MCF 10A (cell line): Measurements from ENCODE around the gene NAALADL2. TPM values are rescaled to one million over a fixed set of nuclear protein-coding genes. Genes with fewer than 3 reads are reported as not detected.

Experiments
- BruUV-seq: library from RNA; stranded (reverse); fragments of 400-500 nt; replicated peaks from 2 replicates; lab custom pipeline; 2021; lab: Mats Ljungman, UMichigan
- CTCF ChIA-PET: fragments of 300-600 bp; sonication (Branson Sonifier 250); formaldehyde crosslinking; extraction: SDS; loops from one replicate; lab custom pipeline; 2021; ENCODE audit warnings: antibody characterized with exemption, inconsistent platforms; lab: Yijun Ruan, JAX
- POLR2A ChIA-PET: fragments of 300-600, 350-650 bp; sonication (Branson Sonifier 250); formaldehyde crosslinking; extraction: SDS; loops from one replicate; lab custom pipeline; 2020; ENCODE audit warnings: antibody characterized with exemption, inconsistent platforms; lab: Yijun Ruan, JAX
- DNase-seq: peaks from one replicate; pipeline ENCODE4 v3.0.0-alpha.2; 2018; ENCODE audit not compliant: unreplicated experiment
- H3K27ac Mint-ChIP-seq: one replicate; pipeline ENCODE4 v1.8.0; 2022; ENCODE audit warnings: mild to moderate bottlenecking, low read depth, mixed read lengths; ENCODE audit not compliant: unreplicated experiment
- H3K27me3 Mint-ChIP-seq: one replicate; pipeline ENCODE4 v1.8.0; 2022; ENCODE audit warnings: mixed read lengths; ENCODE audit not compliant: insufficient read depth, unreplicated experiment
- H3K36me3 Mint-ChIP-seq: one replicate; pipeline ENCODE4 v1.8.0; 2022; ENCODE audit warnings: mild to moderate bottlenecking, moderate library complexity, mixed read lengths; ENCODE audit not compliant: insufficient read depth, unreplicated experiment
- H3K4me1 Mint-ChIP-seq: one replicate; pipeline ENCODE4 v1.8.0; 2022; ENCODE audit warnings: mixed read lengths; ENCODE audit not compliant: insufficient read depth, unreplicated experiment
- H3K4me3 Mint-ChIP-seq: one replicate; pipeline ENCODE4 v1.8.0; 2022; ENCODE audit warnings: mild to moderate bottlenecking, moderate library complexity, mixed read lengths; ENCODE audit not compliant: unreplicated experiment
- H3K9me3 Mint-ChIP-seq: one replicate; pipeline ENCODE4 v1.8.0; 2022; ENCODE audit warnings: mixed read lengths; ENCODE audit not compliant: unreplicated experiment
- intact Hi-C: fragments of 100-400 bp; cut with micrococcal nuclease; formaldehyde crosslinking; loops from 2 replicates; pipeline ENCODE4 v1.14.1; 2022
- total RNA-seq: library from RNA; stranded (reverse); gene quantifications from 2 replicates; pipeline ENCODE4 v1.2.3, GENCODE V29; 2022
- TF ChIP-seq, protein P1 (sequence below): fragments of 200-600 bp; IDR thresholded peaks from one replicate; pipeline ENCODE4 v1.8.0; 2022; ENCODE audit warnings: antibody characterized with exemption, mild to moderate bottlenecking; ENCODE audit not compliant: unreplicated experiment

Gene NAALADL2
- total RNA-seq, 1 experiment from 2014 or later, result 4.2 TPM

GRCh38 chr3:175325440-175325839 lies 466.3 kb downstream of the NAALADL2 start:
- no peak overlapping the region for H3K27ac Mint-ChIP-seq
- TF ChIP-seq, protein P1, sequence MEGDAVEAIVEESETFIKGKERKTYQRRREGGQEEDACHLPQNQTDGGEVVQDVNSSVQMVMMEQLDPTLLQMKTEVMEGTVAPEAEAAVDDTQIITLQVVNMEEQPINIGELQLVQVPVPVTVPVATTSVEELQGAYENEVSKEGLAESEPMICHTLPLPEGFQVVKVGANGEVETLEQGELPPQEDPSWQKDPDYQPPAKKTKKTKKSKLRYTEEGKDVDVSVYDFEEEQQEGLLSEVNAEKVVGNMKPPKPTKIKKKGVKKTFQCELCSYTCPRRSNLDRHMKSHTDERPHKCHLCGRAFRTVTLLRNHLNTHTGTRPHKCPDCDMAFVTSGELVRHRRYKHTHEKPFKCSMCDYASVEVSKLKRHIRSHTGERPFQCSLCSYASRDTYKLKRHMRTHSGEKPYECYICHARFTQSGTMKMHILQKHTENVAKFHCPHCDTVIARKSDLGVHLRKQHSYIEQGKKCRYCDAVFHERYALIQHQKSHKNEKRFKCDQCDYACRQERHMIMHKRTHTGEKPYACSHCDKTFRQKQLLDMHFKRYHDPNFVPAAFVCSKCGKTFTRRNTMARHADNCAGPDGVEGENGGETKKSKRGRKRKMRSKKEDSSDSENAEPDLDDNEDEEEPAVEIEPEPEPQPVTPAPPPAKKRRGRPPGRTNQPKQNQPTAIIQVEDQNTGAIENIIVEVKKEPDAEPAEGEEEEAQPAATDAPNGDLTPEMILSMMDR, result no peak
- no TSS peak for BruUV-seq
- no peaks in the 10 kb centered on the region for H3K36me3 Mint-ChIP-seq
- DNase-seq, result peak; percentile 56
- H3K9me3 Mint-ChIP-seq, result no peaks in the 10 kb centered on the region
- CTCF ChIA-PET, result interaction anchor here (0.6 kb wide), 1 partner anchor 58 kb away, joined by 4 read pairs; no protein-coding TSS in a partner anchor
- H3K27me3 Mint-ChIP-seq, result no peaks in the 10 kb centered on the region
- H3K4me1 Mint-ChIP-seq, result peaks cover 6% of the 10 kb centered on the region
- POLR2A ChIA-PET, result interaction anchor here (0.6 to 0.7 kb wide), 2 partner anchors 10 to 478 kb away, joined by 3 to 5 read pairs; no protein-coding TSS in a partner anchor
- intact Hi-C loops, result no loop called here
- H3K4me3 Mint-ChIP-seq, result no peak overlapping the region

- Mint-ChIP-seq H3K27ac (no peak overlapping the region), H3K9me3 (no peaks in the 10 kb centered on the region), H3K27me3 (no peaks in the 10 kb centered on the region), H3K36me3 (no peaks in the 10 kb centered on the region), H3K4me1 (peaks cover 6% of the 10 kb centered on the region), H3K4me3 (no peak overlapping the region)
- no TSS peak for BruUV-seq
- no peak for DNase-seq
- intact Hi-C loops, result no loop called here
- ChIA-PET CTCF (no interaction called here), POLR2A (no interaction called here)
- TF ChIP-seq, protein P1, result no peak
These were observed 466.9 kb downstream of the NAALADL2 start for GRCh38 chr3:175326041-175326440.

GRCh38 chr3:175329373-175329772 lies 470.2 kb downstream of the NAALADL2 start:
- Mint-ChIP-seq H3K36me3 (no peaks in the 10 kb centered on the region), H3K27ac (no peak overlapping the region), H3K4me1 (peaks cover 6% of the 10 kb centered on the region), H3K9me3 (no peaks in the 10 kb centered on the region), H3K27me3 (no peaks in the 10 kb centered on the region), H3K4me3 (no peak overlapping the region)
- no TSS peak for BruUV-seq
- TF ChIP-seq, protein P1, result no peak
- POLR2A ChIA-PET, result no interaction called here
- CTCF ChIA-PET, result no interaction called here
- intact Hi-C loops, result no loop called here
- no peak for DNase-seq

DNA sequence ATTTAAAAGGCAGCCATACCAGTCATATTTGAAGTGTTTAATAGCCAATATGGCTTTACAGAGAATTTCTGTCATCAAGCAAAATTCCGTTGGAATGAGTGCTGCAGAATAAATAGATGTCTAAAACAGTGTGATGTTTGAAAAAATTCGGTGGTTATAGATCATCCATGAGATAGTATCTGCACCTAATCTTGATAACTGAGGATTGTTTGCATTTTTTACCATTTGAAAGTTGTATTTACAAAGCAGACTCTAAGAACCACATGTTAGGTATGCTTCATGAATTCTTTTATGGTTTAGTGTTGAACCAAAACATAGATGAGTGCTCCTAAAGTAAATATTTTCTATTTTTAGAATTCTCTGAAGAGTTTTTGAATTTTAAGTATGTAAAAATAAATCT lies 476.1 kb downstream of the NAALADL2 start:
- H3K36me3 Mint-ChIP-seq, result no peaks in the 10 kb centered on the region
- H3K9me3 Mint-ChIP-seq, result no peaks in the 10 kb centered on the region
- no peaks in the 10 kb centered on the region for H3K27me3 Mint-ChIP-seq
- H3K27ac Mint-ChIP-seq, result no peak overlapping the region
- H3K4me1 Mint-ChIP-seq, result peaks cover 12% of the 10 kb centered on the region
- intact Hi-C loops, result no loop called here
- BruUV-seq, result no TSS peak
- H3K4me3 Mint-ChIP-seq, result no peak overlapping the region
- POLR2A ChIA-PET, result no interaction called here
- TF ChIP-seq, protein P1, result no peak
- no peak for DNase-seq
- CTCF ChIA-PET, result no interaction called here
